Epithelial cell of proximal tubule (primary cell): ENCODE results near the gene CLIC3. TPM values are rescaled to one million over a fixed set of nuclear protein-coding genes. Genes with fewer than 3 reads are reported as not detected.

Experiments used
- DNase-seq: peaks from one replicate; pipeline ENCODE4 v3.0.0-alpha.2; 2011; ENCODE audit warnings: low read depth
- H3K4me3 ChIP-seq: 2 replicates; pipeline ENCODE4 v1.5.1; 2011; ENCODE audit warnings: low read depth, mild to moderate bottlenecking, low read length
- CTCF ChIP-seq: conservative IDR thresholded peaks from 2 replicates; pipeline ENCODE4 v1.5.1; 2012; ENCODE audit warnings: low read depth, mild to moderate bottlenecking, low read length
- total RNA-seq: library from RNA; depleted of rRNA; stranded (reverse); fragments of >200 nt; gene quantifications from 2 replicates; pipeline ENCODE4 v1.2.3, GENCODE V29; 2015

The CLIC3 gene
- total RNA-seq, 1 donor from 2014 or later: 2.4 TPM

- no peak for TF ChIP-seq CTCF
- H3K4me3 ChIP-seq: no peak overlapping the region
- DNase-seq: no peak
These were observed 24.6 kb upstream of the CLIC3 start for GRCh38 chr9:137020771-137021567.

- no peak for TF ChIP-seq CTCF
- no peak overlapping the region for H3K4me3 ChIP-seq
- DNase-seq: no peak
These were observed 23.7 kb upstream of the CLIC3 start for GRCh38 chr9:137019891-137020683.

DNA sequence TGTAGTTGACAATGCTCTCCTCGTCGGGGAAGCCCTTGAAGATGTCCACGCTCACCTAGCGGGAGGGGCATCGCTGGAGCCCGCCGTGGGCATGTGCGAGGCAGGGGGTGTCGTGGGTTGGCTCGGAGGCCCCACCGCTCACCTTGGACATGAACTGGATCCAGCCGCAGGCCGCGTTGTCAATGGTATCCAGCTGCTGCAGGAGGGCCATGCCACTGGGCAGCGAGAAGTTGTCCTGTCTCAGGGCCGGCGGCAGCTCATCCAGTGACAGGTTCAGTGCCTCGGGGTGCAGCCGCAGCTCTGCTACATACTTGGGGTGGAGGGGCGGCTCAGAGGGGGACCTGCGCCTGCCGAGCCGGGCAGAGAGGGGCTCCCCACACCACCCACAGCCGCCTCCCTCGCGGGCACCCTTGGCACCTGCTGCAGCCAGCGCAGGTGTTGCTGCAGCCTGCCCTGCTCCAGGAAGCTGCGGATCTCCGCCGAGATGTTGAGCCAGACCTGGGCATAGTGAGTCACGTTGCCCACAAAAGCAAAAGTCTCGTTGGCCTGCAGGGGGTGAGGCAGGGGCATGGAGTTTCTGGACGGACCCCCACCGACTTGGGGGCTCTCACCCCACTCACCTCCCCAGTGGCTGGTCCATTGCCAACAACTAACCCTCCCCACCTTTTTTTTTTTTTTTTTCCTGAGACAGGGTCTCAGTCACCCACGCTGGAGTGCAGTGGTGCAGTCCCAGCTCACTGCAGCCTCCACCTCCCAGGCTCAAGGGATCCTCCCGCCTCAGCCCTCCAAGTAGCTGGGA is 22.6 kb upstream of the CLIC3 start:
- TF ChIP-seq CTCF: no peak
- no peak overlapping the region for H3K4me3 ChIP-seq
- no peak for DNase-seq

DNA sequence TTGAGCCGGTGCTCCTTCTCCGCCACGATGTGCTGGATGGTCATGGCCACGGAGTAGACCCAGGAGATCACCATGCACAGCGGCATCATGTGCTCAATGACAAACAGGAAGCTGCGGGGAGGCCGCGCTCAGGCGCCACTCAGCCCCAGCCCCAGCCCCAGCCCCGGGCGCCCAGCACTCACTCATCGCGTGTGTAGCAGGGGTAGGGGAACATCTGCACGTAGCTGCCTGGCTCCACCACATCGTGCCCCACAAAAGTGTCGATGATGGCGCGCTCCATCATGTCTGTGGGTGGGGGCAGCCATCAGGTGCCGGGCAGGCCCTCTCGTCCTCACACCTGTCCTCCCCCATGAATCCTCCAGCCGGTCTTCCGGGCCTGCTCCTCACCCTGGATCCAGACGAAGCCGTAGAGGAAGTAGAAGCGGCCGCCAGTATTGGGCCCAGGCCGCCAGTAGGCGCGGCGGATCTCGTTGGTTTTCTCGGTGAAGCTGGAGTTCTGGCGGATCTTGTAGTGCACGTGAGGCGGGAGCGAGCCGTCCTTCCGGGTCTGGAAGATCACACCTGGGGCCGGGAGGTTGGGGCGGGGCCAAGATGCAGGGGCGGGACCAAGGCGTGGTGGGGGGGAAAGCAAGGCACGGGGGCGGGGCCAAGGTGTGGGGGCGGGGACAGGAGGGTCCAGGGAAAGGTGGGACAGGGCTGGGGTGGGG is 21.6 kb upstream of the CLIC3 start:
- DNase-seq: no peak
- H3K4me3 ChIP-seq: no peak overlapping the region
- no peak for TF ChIP-seq CTCF

GRCh38 chr9:137017071-137017470 is 20.7 kb upstream of the CLIC3 start:
- no peak overlapping the region for H3K4me3 ChIP-seq
- no peak for TF ChIP-seq CTCF
- DNase-seq: no peak

GRCh38 chr9:137016436-137016835 is 20.1 kb upstream of the CLIC3 start:
- no peak overlapping the region for H3K4me3 ChIP-seq
- no peak for DNase-seq
- no peak for TF ChIP-seq CTCF
